Large intestine (tissue), 3 donors: ENCODE results near the gene GSG1L. TPM values are rescaled to one million over a fixed set of nuclear protein-coding genes. Genes with fewer than 3 reads are reported as not detected.

ENCODE experiments used
- DNase-seq, 2 donors: peaks; one replicate each; pipeline versions ENCODE4 v3.0.0 to v3.0.0-alpha.2; 2013
- H3K27ac ChIP-seq: one replicate; pipeline ENCODE4 v1.5.1; 2013; ENCODE audit warnings: low read length
- H3K27me3 ChIP-seq: 2 replicates; pipeline ENCODE4 v1.6.1; 2013; ENCODE audit warnings: low read length; ENCODE audit not compliant: control insufficient read depth, insufficient read depth
- H3K36me3 ChIP-seq: 2 replicates; pipeline ENCODE4 v1.6.1; 2013; ENCODE audit warnings: low read length; ENCODE audit not compliant: control insufficient read depth, insufficient read depth
- H3K4me1 ChIP-seq: one replicate; pipeline ENCODE4 v1.6.1; 2013; ENCODE audit warnings: low read length; ENCODE audit not compliant: control insufficient read depth, insufficient read depth
- H3K4me3 ChIP-seq: one replicate; pipeline ENCODE4 v1.5.1; 2013; ENCODE audit warnings: low read length
- H3K9me3 ChIP-seq: one replicate; pipeline ENCODE4 v1.6.1; 2013; ENCODE audit warnings: mild to moderate bottlenecking, low read depth, low read length, moderate library complexity; ENCODE audit not compliant: control insufficient read depth
- WGBS: methylation state at CpG from one replicate; pipeline ENCODE4 v1.1.5; 2013; ENCODE audit warnings: low lambda C conversion rate; ENCODE audit not compliant: insufficient coverage; 5-methylcytosine and 5-hydroxymethylcytosine counted together
- polyA plus RNA-seq: library from polyadenylated mRNA; unstranded; fragments of 120-200 nt; gene quantifications from one replicate; pipeline ENCODE4 v1.2.1, GENCODE V29; 2013

The GSG1L gene
- polyA plus RNA-seq, 1 donor: 1.2 TPM

- Histone ChIP-seq H3K4me3 (no peak overlapping the region), H3K36me3 (peaks cover 63% of the 10 kb centered on the region), H3K4me1 (no peaks in the 10 kb centered on the region), H3K27me3 (no peaks in the 10 kb centered on the region), H3K9me3 (peaks cover 2% of the 10 kb centered on the region), H3K27ac (no peak overlapping the region)
- no peak for DNase-seq
- no CpG with 5 or more reads among the region's 8 CpGs for WGBS
These were observed 294.8 kb downstream of the GSG1L start for GRCh38 chr16:27768651-27769272.

GRCh38 chr16:27767971-27768591 lies 295.4 kb downstream of the GSG1L start:
- peaks cover 61% of the 10 kb centered on the region for H3K36me3 ChIP-seq
- DNase-seq: no peak
- peaks cover 2% of the 10 kb centered on the region for H3K9me3 ChIP-seq
- no peak overlapping the region for H3K27ac ChIP-seq
- no CpG with 5 or more reads among the region's 5 CpGs for WGBS
- no peak overlapping the region for H3K4me3 ChIP-seq
- no peaks in the 10 kb centered on the region for H3K27me3 ChIP-seq
- no peaks in the 10 kb centered on the region for H3K4me1 ChIP-seq

DNA sequence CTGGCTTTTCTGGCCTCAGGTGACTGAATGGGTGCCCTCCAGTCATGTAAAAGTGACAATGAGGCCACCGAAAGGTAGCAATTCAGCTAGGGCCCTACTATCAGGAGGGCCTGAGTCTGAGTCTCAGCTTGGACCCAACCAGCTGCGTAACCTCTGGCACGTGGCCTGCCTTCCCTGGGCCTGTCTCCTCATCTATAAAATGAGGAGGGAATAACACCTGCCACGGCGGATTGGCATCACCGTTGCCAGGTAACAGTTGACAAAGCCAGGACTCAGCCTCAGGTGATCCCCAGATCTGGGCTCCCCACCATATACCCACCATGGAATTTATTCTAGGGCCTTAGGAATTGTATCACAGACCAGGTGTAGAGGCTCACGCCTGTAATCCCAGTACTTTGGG lies 296.4 kb downstream of the GSG1L start:
- Histone ChIP-seq H3K27me3 (no peaks in the 10 kb centered on the region), H3K36me3 (peaks cover 66% of the 10 kb centered on the region), H3K27ac (no peak overlapping the region), H3K9me3 (peaks cover 2% of the 10 kb centered on the region), H3K4me3 (no peak overlapping the region), H3K4me1 (no peaks in the 10 kb centered on the region)
- DNase-seq: no peak
- WGBS: no CpG with 5 or more reads among the region's 7 CpGs

GRCh38 chr16:27766236-27766925 lies 297.1 kb downstream of the GSG1L start:
- H3K4me3 ChIP-seq: no peak overlapping the region
- H3K27me3 ChIP-seq: no peaks in the 10 kb centered on the region
- H3K36me3 ChIP-seq: peaks cover 66% of the 10 kb centered on the region
- DNase-seq: no peak
- no CpG with 5 or more reads among the region's 21 CpGs for WGBS
- no peaks in the 10 kb centered on the region for H3K4me1 ChIP-seq
- peaks cover 2% of the 10 kb centered on the region for H3K9me3 ChIP-seq
- H3K27ac ChIP-seq: no peak overlapping the region

DNA sequence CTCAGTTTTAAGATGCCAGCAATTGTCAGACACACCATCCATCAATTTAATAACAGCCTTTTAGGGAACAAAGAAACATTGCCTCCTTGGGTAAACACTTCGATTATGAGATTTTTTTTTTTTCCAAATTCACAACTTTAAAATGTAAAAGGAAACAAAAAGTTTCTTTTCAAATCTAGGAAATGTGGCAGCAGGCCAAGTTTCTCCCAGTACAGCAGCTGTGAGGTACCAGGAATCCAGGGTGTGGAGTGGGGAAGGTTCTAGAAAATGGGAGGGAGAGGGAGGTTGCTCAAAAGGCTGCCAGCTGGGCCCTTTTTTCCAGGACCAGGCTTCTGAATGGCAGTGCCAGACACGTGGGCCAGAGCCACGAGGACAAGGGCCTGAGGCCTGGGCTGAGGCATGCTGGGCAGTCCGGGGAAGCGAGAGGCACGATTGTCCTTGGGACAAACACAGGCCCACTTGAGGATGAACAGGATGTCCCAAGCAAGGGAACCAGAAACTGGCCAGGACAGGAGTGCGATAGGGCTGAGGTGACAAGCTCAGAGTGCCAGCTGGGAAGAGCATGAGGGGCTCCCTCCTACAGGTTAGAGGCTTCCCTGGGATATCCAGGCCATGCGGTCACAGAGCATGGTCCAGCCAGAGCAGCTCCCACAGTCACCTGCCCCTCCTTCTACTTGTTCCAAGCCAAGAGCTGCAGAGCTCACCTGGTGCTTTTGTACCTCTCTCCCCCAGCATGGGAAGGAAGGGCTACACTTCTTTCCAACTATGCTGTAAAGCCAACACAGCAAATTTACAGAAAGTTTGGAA lies 298.4 kb downstream of the GSG1L start:
- Histone ChIP-seq H3K4me1 (no peaks in the 10 kb centered on the region), H3K9me3 (peaks cover 2% of the 10 kb centered on the region), H3K36me3 (peaks cover 55% of the 10 kb centered on the region), H3K27me3 (no peaks in the 10 kb centered on the region), H3K4me3 (no peak overlapping the region), H3K27ac (no peak overlapping the region)
- no peak for DNase-seq
- WGBS: no CpG with 5 or more reads among the region's 8 CpGs

DNA sequence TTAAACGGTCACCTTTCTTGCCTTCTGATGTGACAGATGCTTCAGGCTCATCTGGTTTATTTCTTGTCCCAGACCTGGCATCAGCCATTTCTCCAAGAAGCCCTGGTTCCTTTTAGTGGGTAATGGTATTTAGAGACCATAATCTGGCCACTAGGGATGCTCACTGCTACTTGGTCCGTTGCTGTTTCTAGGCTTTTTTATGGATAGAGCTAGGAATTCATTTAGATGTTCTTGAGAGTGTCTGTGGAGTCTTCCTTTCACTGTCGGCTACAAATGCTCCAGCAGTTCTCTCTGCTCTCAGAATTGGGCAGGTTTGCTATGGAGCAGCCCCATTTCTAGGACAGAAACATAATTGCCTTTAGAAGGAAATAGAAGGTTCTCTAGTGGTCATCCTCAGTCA lies 299.1 kb downstream of the GSG1L start:
- DNase-seq: no peak
- no peaks in the 10 kb centered on the region for H3K4me1 ChIP-seq
- peaks cover 49% of the 10 kb centered on the region for H3K36me3 ChIP-seq
- H3K27me3 ChIP-seq: no peaks in the 10 kb centered on the region
- H3K9me3 ChIP-seq: peaks cover 2% of the 10 kb centered on the region
- H3K4me3 ChIP-seq: no peak overlapping the region
- H3K27ac ChIP-seq: no peak overlapping the region
- WGBS: no CpG with 5 or more reads among the region's 3 CpGs

DNA sequence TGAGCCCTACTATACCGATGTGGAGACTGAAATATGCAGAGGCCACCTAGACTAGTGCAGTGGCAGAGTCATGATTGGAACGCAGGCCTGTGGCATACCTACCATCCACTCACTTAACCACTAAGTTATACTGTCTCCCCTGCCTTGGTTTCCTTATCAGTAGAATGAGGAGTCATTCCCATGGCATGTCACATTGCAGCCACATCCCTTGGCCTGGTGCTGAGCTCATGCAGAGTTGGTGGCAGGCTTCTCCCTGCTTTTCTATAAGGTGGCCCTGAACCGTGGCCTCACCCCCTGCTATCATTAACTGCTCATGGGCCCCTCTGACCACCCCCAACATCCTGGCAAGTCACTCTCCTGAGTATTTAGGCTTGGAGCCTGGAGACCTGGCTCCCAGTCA lies 301.1 kb downstream of the GSG1L start:
- Histone ChIP-seq H3K9me3 (peaks cover 2% of the 10 kb centered on the region), H3K36me3 (peaks cover 49% of the 10 kb centered on the region), H3K4me1 (no peaks in the 10 kb centered on the region), H3K4me3 (no peak overlapping the region), H3K27ac (no peak overlapping the region), H3K27me3 (no peaks in the 10 kb centered on the region)
- WGBS: no CpG with 5 or more reads among the region's 3 CpGs
- no peak for DNase-seq

GRCh38 chr16:27761816-27762215 lies 301.7 kb downstream of the GSG1L start:
- H3K4me1 ChIP-seq: no peaks in the 10 kb centered on the region
- WGBS: no CpG with 5 or more reads among the region's 7 CpGs
- H3K27me3 ChIP-seq: no peaks in the 10 kb centered on the region
- peaks cover 51% of the 10 kb centered on the region for H3K36me3 ChIP-seq
- DNase-seq: no peak
- peaks cover 2% of the 10 kb centered on the region for H3K9me3 ChIP-seq
- H3K27ac ChIP-seq: no peak overlapping the region
- no peak overlapping the region for H3K4me3 ChIP-seq

- Histone ChIP-seq H3K9me3 (peaks cover 2% of the 10 kb centered on the region), H3K4me3 (no peak overlapping the region), H3K27ac (no peak overlapping the region), H3K27me3 (no peaks in the 10 kb centered on the region), H3K36me3 (peaks cover 50% of the 10 kb centered on the region), H3K4me1 (no peaks in the 10 kb centered on the region)
- WGBS: no CpG with 5 or more reads among the region's 4 CpGs
- DNase-seq: no peak
These were observed 302.7 kb downstream of the GSG1L start for GRCh38 chr16:27760789-27761176.
